C4-2B (cell line): Measurements from ENCODE around the gene PTGES3.

Experiments
- ZFX ChIP-seq: fragments of 450-650 bp; IDR thresholded peaks from 2 replicates; pipeline ENCODE4 v1.6.1; 2017
- TF ChIP-seq, protein P1 (sequence below): fragments of 450-650 bp; conservative IDR thresholded peaks from 2 replicates; pipeline ENCODE4 v1.5.1; 2017; ENCODE audit warnings: mild to moderate bottlenecking

DNA sequence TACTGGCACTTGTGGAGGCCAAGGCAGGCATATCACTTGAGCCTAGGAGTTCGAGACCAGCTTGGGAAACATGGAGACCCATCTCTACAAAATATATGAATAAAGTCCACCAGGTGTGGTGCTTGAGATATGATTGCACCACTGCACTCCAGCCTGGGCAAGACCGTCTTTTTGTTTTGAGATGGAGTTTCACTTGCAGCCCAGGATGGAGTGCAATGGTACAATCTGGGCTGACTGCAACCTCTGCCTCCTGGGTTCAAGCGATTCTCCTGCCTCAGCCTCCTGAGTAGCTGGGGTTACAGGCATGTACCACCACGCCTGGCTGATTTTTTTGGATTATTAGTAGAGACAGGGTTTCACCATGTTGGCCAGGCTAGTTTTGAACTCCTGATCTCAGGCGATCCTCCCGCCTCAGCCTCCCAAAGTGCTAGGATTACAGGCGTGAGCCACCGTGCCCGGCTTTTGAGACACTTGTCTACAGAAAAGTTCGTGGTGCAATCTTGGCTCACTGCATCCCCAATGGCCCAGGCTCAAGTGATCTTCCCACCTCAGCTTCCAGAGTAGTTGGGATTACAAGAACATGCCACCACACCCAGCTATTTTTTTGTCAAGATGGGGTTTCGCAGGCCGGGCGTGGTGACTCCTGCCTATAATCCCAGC is 26.0 kb downstream of the PTGES3 start:
- TF ChIP-seq, protein P1, sequence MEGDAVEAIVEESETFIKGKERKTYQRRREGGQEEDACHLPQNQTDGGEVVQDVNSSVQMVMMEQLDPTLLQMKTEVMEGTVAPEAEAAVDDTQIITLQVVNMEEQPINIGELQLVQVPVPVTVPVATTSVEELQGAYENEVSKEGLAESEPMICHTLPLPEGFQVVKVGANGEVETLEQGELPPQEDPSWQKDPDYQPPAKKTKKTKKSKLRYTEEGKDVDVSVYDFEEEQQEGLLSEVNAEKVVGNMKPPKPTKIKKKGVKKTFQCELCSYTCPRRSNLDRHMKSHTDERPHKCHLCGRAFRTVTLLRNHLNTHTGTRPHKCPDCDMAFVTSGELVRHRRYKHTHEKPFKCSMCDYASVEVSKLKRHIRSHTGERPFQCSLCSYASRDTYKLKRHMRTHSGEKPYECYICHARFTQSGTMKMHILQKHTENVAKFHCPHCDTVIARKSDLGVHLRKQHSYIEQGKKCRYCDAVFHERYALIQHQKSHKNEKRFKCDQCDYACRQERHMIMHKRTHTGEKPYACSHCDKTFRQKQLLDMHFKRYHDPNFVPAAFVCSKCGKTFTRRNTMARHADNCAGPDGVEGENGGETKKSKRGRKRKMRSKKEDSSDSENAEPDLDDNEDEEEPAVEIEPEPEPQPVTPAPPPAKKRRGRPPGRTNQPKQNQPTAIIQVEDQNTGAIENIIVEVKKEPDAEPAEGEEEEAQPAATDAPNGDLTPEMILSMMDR: no peak
- TF ChIP-seq ZFX: no peak
